Suppressor macrophage treated with lipopolysaccharide for 4 hours (primary cell): ENCODE measurements around the gene TIA1.
"Not testable (repeated sequence)": the region's sequence is repeated elsewhere in the genome, so short reads cannot be mapped to it uniquely, and the experiment has no call there.

Source experiments
- DNase-seq: peaks from one replicate; pipeline ENCODE4 v3.0.0-alpha.2; 2020

Gene TIA1

DNA sequence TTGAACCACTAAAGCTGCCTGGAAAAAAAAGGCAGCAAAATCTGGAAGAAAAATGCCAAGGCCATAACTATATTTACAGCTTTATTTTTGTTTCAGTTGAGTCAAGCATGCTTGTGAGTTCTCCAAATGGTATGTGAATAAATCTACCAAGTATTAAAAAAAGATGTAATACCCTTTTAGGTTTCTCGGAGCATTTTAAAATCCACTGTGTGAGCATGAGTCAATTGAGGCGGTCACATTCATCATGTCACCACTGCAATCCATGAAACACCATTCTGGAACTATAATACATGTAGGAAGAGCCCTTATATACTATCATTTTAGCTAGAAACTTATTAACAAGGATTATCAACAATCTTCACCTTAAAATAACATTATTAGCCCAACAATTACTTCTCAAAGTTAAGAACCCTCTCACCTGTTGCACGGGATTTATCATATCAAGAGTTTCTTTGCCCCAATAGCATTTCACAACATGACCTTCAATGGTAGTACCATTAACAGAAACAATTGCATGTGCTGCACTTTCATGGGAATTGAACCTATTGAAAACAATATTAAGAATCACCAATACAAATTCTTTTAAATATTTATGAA lies 33.4 kb downstream of the TIA1 start:
- no peak for DNase-seq

DNA sequence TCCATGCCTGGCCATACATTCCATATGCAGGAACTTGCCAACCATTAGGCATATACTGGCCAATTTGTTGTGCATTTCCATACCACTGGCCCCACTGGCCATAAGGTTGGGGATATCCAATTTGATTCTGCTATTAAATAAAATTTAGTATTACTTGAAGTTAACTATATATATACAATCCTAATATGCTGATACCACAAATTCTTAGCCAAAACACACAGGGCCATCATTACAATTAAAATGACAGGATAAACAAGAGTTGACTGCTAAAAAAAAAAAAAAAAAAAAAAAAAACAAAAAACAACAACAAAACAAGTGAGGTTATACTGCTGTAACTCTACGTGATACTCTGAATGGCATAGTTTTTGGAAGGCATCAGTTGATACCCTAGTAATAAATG lies 34.1 kb downstream of the TIA1 start:
- no peak for DNase-seq

DNA sequence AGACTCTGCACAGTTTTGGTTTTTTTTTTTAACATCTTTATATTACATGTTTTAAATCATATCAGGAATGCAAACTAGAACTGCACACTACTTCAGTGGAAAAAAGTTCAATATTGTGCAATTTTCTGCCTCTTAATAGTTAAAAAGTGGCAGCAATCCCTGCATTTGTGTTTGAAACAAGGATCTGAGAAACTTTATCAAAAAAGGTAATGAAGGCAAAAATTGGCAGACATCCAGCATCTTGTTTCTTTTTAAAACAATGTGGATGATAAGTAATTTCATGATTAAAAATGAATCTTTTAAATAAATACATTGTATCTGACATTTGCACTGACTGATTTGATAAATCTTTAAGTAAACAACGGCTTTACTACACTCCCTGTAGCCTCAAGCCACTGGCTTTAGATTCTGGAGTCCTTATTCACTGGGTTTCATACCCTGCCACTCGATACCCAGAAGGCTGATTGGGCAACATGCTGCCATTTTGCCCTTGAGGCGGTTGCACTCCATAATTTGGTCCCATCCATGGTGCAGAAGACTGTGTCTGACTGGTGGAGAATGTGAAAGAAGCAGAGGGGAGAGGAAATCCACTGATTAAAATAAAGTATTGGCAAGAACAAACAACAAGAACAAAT lies 36.0 kb downstream of the TIA1 start:
- no peak for DNase-seq

DNA sequence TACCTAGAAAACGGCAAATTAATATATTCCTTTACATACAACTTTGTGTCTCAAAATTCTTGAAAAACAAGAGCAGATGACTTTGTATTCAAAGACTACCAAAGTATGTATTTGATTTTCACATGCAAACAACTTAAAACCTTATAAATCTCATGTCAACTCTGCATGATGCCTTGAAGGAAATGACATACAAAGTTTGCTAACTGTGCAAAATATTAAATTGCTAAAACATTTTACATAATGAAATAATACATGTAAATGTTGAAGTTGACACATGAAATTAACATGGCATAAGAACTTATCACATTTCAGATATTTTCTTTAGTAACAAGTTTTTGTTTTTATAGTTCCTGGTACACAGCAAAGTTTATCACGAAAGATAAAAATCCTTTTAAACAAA lies 36.8 kb downstream of the TIA1 start:
- DNase-seq, result no peak

DNA sequence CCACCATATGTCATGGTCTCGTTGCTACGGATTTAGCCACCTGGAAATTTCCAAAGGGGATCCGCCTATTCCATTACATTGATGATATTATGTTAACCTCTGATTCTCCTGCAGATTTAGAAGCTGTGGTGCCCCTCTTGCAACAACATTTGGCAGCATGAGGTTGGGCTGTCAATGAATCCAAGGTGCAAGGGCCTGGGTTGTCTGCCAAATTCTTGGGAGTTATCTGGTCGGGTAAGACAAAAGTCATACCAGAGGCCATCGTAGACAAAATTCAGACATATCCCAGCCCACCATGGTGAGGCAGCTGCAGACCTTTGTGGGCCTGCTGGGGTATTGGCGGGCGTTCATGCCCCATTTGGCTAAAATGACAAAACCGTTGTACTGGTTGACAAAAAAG lies 44.0 kb downstream of the TIA1 start:
- no peak for DNase-seq

DNA sequence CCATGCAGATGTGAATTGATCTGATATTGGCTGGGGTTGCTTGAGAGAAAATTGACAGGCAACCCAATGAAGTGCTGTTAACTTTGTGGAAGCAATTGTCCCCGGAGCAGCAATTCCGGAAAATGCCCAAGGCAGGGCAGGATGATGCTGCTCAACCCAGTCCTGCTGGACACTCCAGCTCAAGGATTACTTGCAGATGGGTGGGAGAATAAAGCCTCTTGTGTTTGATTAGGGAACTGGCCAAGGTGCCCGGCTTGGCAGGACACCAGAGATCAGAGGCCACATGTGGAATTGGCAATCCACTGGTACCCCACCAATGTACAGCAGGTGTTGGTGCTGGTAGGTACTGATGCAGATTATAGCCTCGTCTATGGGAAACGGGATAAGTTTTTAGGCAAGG lies 45.3 kb downstream of the TIA1 start:
- DNase-seq, result no peak

DNA sequence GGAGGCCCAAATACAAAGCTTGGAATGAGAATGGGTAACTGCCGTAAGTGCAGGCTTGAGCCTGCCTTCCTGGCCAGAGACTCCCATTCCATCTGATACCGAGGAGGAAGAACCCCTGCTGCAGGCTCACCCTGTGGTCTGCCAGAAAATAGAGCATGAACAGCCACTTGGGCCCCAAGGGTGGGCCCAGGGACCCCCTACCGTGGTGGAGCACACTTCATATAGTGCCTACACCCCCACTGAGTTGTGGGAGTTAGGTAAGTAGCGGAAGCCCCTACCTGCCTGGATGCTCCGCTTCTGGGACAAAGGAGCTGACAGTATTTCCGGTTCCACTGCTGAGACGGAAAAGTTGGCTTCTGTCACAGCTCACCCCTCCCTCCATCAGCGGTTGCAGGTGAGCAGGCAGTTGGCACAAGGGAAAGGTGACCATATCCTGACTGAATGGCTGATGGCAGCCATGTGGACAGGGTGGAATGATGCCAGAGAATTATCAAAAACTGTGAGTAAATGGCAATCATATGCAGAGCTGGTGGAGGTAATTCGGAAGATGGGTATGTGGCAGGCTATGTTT lies 46.1 kb downstream of the TIA1 start:
- no peak for DNase-seq

DNA sequence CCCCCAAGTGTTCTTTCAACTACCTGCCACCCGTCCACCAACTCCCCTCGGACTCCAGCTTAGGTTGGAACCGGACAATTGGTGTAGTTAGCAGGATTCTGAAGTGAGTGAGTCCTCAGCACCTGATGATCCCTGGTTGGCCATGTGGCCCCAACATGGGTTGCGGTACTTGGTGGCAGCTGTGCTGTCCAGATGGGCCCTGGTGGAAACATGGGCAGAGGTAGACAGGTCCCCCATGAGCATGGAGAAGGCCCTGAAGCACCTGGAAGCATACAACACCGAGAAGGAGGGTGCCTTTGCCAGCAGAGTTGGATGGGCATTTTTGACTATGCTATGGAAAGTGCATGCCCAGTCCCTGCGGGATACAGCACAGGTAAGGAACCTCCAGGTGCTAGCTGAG lies 46.6 kb downstream of the TIA1 start:
- no peak for DNase-seq

DNA sequence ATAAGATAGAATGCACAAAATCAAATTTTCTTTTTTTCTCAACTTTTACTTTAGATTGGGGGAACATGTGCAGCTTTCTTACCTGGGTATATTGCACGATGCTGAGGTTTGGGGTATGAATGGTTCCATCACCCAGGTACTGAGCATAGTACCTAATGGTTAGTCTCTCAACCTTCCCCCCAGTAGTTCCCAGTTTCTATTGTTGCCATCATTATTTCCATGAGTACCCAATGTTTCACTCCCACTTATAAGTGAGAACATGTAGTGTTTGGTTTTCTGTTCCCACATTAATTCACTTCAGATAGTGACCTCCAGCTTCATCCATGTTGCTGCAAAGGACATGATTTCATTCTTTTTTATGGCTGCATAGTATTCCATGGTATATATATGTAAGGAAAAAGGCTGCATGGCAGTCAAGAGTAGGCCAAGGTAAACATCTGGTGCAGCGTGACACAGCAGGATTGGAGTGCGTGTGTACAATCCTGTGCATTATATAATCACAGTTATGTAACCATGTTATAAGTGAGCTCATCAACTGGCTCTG lies 47.1 kb downstream of the TIA1 start:
- no peak for DNase-seq

DNA sequence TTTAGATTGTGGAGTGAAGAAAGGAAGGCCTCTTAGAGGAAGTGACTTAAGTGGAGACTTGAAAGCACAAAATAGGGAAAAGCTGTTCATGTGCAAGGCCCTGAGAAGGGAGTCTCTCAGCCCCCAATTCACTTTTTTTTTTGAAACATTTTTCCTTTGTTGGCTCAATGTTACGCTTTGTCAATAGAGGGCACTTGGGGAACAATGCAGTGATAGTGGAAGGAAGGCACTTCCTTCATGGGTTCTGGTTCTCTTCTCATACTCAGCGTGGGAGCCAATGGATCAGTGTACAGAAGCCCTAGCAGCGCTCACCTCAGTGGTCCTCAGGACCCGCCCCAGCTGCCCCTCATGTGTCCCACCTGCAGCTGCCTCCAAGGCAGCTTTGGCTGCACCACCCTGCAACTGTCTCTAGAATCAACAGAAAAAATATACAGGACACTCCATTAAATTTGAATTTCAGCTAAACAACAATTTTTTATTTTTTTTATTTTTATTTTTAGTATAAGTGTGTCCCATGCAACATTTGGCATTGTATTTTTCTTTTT lies 49.0 kb downstream of the TIA1 start:
- DNase-seq, result no peak

DNA sequence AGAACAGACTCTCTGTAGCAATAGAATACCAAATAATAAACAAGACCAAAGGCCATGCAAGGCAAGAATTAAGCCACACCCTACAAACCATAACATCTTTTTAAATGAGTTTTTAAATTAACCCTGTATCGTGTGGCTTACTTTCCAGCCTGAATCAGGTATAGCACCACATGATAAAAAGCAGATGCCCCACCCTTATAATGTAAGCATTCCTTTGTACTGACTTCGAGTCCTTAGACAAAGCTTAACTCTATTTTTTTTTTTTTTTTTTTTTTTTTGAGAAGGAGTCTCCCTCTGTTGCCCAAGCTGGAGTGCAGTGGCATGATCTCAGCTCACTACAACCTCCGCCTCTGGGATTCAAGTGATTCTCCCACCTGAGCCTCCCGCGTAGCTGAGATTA lies 55.9 kb downstream of the TIA1 start:
- DNase-seq, result no peak

DNA sequence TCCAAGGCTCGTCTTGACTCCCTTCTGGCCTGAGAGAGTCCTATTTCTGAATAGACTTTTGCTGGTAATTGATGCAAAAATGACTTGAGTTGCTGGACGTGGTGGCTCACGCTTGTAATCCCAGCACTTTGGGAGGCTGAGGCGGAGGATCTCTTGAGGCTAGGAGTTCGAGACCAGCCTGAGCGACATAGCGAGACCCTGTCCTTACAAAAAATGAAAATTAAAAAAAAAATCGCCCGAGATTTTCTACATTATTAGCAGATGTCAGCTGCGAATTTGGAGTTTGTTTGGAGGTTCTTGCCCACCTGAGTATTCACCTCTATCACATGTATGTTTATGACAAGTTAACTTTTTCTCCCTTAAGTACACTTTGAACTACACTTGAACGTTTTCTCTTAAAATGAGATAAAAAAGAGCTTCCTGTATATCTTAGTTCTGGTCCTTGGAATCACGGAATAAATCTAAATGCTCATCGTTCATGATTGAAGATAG lies 57.1 kb downstream of the TIA1 start:
- DNase-seq, result no peak

DNA sequence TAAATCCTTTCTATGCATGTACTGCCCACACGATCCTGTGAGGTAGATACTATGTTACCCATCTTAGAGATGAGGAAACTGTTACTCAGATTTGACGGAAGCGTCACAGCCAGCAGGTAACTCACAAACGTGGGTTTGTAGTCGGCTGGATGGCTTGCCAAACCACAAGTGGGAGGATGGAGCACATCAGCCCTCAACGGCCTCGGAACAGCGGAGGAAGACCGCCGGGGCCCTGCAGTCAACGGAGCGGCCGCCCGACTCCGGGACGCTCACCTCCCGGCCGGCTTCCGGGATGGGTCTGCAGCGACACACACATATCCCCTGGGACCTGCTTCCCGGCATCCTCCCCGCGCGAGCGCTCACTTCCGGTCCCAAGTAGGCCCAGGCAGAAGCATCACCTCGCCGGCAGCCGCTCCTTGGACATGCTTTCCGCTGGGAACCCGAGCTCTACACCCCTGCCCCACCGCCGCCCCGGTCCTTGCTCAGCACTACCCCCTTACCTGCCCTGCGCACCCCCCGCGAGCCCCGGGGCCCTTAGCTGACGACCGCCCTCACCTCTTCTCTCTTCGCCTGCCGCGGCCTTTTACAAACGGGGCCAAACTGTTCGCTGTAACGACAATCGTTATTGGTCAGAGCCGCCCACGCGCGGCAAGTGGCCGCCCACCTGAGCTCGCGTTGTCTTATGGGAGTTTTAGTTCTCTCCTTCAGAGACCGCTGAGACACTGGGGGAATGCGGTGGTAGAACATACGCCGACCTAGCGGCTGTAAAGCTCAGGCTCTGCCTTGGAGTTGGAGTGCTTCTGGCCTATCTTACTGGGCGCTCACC lies 57.8 kb downstream of the TIA1 start, which contains the start of gene C2orf42:
C2orf42 (minus strand) TSS at position 602 of the 826 bp plus-strand sequence. CDS start 9,034 bp downstream, outside the sequence.
- DNase-seq, result peak; percentile 99

DNA sequence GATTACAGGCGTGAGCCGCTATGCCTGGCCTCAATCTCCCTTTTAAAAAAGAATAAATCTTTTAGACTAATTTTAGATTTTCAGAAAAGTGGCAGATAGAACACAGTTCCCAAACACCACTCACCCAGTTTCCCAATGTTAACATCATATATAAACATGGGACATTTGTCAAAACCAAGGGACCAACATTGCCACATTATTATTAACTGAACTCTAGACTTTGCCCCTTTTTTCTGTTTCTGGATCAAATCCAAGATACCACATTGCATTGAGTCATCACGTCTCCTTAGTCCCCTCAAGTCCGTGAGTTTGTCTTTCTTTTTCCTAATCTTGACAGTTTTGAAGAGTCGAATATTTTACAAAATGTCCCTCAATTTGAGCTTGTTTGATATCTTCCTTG lies 60.0 kb downstream of the TIA1 start:
- DNase-seq, result no peak

DNA sequence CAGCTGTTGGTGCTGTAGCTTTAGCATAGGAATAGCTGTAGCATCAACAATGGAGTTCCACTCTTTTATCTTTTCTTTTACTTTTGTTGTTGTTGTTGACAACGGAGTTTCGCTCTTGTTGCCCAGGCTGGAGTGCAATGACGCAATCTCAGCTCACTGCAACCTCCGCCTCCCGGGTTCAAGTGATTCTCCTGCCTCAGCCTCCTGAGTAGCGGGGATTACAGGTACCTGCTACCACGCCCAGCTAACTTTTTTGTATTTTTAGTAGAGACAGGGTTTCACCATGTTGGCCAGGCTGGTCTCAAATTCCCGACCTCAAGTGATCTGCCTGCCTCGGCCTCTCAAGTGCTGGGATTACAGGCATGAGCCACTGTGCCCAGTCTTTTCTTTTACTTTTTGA lies 61.3 kb downstream of the TIA1 start:
- DNase-seq, result not testable (repeated sequence)

DNA sequence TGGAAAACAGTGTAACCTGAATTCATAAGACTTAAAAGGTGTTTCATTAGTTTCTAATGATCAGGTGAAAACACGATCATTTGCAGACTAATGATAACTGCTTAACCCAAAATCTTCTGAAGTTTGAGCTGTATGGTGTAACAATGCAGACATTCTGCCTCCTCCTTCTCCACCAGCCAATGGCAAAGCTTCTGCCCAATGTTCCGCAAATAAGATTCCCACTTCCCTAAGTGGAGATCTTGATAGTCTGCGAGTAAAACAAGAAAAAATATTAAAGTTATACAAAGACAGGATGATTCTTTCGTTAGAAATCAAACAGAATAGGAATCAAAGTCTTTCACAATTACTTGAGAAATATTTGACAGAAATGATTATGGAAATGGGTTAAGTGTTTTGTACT lies 65.7 kb downstream of the TIA1 start:
- DNase-seq, result no peak

DNA sequence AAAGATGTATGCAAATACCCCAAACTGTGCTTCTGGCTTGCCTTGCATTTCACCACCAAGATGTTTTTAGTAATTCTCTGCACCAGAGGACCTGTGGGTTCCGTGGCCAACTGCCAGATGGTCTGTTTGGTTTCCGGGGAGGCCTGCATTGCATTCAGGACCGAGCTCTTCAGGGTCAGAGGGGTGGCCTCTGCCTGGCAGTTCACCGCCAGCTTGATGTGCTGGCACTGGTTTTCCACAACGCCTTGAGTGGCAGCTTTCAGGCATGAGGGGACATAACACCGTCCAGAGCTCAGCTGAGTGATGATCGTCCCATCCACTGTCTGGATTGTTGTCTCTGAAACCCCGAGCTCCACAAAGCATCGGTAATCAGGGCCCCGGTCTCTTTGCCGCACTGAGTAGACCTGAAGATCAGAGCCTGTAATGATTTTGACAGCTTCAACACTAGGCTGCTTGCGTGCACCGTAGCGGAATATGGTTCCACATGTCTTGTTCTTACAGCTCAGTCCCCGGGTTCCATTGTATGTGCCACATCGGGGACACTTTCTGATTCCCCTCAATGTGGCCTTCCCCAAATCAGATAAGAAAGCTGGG lies 67.0 kb downstream of the TIA1 start:
- DNase-seq, result no peak

DNA sequence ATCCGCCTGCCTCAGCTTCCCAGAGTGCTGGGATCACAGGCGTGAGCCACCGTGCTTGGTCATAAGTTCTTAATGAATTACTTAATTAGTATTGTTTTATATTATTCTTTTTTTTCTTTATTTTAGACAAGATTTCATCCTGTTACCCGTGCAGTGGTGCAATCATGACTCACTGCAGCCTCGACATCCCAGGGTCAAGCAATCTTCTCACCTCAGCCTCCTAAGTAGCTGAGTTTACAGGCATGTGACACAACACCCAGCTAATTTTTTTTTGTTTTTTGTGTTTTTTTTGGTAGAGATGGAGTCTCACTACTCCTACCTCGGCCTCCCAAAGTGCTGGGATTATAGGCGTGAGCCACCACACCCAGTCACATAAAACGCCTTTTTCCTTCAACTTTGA lies 74.9 kb downstream of the TIA1 start:
- DNase-seq, result no peak

DNA sequence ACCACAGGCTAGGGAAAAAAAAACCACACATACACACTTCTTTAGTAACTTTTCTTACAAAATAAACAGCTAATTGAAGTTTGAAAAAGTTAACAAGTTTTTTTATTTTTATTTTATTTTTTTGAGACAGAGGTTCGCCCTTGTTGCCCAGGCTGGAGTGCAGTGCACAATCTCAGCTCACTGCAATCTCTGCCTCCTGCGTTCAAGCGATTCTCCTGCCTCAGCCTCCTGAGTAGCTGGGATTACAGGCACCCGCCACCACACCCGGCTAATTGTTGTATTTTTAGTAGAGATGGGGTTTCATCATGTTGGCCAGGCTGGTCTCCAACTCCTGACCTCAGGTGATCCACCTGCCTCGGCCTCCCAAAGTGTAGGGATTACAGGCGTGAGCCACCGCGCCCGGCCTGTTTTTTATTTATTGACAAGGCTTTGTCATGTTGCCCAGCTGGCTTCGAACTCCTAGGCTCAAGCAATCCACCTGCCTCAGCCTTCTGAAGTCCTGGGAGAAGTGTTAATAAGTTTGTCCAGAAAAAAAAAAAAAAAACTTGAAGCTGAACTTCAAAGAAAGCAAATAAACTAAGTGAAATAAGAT lies 78.7 kb downstream of the TIA1 start:
- DNase-seq, result not testable (repeated sequence)

DNA sequence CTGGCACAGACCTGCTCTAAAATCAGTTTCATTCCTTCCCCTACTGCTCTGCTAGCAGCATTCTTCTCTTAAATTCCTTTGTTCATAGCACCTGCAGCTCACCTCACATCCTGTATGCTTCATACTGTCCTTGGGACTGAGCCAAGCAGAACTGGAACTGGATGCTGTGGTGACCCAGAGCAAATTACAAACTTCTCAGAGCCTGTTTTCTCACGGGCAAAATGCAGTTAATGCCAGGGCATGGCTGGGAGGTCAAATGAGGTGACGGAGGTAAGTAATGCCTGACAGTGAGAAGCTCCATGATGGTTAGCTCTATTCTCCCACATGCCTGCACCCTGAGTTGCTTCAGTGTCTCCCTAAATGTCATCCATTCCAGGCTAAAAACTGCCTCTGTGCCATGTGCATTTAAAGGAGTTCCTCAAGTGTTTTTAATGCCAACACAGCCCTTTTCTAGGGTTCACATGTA lies 87.3 kb downstream of the TIA1 start:
- no peak for DNase-seq

DNA sequence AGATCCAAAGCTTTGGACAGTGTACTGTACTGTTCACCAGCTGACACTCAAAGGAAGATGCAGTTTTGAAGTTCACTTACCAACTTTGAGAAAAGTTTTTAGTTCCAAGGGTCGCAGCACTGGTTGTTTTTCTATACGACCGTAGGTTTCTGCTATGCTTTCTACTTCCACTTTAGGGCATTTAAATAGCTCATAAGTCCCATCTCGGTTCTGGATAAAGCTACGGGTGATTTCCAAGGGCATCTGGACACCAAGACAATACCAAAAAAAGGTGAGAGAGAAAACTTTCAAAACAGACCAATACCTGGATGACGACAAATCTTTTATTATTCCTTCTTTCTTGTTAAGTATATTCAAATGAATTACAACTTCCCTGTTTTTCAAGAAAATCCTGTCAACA lies 87.9 kb downstream of the TIA1 start:
- no peak for DNase-seq
